ENCODE data around the gene PIN1. TPM values are rescaled to one million over a fixed set of nuclear protein-coding genes. Genes with fewer than 3 reads are reported as not detected.

Gene PIN1
- total and polyA plus RNA-seq, 10 of the 15 experiments (the other 5 are each of a cell fraction or from before 2014, with no cell fraction given) = 2.4 to 209 (median 71.5) TPM

DNA sequence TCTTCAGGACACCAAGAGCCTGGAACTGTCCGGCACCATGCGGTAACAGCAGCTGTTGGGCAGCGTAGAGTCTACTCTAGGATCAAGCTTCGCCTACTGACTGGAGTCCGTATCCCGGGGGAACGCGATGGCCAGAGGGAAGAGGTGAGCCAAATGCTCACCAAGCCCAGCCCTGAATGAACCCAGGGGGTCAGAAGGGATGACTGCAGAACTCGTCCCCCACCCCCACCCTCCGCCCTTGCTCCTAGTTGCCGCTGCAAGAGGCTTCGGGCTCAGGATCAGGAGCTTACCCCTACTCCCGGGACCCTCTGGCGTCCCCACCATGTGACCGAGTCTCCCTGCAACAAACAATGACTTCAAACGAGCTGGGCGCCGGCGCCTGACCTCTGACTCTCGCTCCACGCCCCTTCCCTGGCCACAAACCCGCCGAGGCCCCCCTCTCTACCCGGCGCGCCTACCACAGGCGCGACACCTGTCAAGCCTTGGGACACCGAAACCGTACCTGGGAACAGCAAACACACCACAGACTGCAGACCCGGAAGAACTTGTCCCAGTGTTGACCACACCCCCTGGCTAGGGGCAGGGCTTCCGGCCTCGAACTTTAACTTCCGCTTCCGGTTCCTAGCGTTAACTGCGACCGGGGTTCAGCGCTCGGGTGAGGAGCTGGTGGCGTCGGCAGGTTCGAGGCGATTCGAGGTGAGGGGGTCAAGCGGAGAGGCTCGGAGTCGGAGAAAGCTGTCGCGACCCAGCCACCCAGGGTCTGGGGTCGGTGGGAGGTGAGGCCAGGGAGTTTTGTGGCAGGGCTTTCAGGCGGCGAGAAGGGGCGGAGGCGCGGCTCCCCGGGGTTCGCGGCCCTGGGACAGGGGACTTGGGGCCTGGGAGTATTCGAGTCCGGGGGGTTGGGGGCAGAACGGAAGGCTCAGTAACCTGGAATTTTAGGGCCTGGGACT is 7.6 kb upstream of the PIN1 start, which contains the start of gene UBL5 (continued):
- TF ChIP-seq, protein P1, sequence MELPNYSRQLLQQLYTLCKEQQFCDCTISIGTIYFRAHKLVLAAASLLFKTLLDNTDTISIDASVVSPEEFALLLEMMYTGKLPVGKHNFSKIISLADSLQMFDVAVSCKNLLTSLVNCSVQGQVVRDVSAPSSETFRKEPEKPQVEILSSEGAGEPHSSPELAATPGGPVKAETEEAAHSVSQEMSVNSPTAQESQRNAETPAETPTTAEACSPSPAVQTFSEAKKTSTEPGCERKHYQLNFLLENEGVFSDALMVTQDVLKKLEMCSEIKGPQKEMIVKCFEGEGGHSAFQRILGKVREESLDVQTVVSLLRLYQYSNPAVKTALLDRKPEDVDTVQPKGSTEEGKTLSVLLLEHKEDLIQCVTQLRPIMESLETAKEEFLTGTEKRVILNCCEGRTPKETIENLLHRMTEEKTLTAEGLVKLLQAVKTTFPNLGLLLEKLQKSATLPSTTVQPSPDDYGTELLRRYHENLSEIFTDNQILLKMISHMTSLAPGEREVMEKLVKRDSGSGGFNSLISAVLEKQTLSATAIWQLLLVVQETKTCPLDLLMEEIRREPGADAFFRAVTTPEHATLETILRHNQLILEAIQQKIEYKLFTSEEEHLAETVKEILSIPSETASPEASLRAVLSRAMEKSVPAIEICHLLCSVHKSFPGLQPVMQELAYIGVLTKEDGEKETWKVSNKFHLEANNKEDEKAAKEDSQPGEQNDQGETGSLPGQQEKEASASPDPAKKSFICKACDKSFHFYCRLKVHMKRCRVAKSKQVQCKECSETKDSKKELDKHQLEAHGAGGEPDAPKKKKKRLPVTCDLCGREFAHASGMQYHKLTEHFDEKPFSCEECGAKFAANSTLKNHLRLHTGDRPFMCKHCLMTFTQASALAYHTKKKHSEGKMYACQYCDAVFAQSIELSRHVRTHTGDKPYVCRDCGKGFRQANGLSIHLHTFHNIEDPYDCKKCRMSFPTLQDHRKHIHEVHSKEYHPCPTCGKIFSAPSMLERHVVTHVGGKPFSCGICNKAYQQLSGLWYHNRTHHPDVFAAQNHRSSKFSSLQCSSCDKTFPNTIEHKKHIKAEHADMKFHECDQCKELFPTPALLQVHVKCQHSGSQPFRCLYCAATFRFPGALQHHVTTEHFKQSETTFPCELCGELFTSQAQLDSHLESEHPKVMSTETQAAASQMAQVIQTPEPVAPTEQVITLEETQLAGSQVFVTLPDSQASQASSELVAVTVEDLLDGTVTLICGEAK (IDR thresholded peaks at IDR 0.05; ENCODE audit: borderline replicate concordance) = peak; percentile 98
- peak; percentile 44 for TF ChIP-seq KLF5 (IDR thresholded peaks at IDR 0.05; ENCODE audit: partially characterized antibody)
- TF ChIP-seq, protein P2, sequence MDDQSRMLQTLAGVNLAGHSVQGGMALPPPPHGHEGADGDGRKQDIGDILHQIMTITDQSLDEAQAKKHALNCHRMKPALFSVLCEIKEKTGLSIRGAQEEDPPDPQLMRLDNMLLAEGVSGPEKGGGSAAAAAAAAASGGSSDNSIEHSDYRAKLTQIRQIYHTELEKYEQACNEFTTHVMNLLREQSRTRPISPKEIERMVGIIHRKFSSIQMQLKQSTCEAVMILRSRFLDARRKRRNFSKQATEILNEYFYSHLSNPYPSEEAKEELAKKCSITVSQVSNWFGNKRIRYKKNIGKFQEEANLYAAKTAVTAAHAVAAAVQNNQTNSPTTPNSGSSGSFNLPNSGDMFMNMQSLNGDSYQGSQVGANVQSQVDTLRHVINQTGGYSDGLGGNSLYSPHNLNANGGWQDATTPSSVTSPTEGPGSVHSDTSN (IDR thresholded peaks at IDR 0.05; ENCODE audit: insufficient replicate concordance, low read depth, low read length) = no peak
- TF ChIP-seq ASH2L (IDR thresholded peaks at IDR 0.05; ENCODE audit: borderline replicate concordance, low read depth) = no peak
- TF ChIP-seq TCF12 (IDR thresholded peaks at IDR 0.05; ENCODE audit: low read depth, low read length) = peak; percentile 56; the same call in 1 of the 2 replicates
- TF ChIP-seq, protein P3, sequence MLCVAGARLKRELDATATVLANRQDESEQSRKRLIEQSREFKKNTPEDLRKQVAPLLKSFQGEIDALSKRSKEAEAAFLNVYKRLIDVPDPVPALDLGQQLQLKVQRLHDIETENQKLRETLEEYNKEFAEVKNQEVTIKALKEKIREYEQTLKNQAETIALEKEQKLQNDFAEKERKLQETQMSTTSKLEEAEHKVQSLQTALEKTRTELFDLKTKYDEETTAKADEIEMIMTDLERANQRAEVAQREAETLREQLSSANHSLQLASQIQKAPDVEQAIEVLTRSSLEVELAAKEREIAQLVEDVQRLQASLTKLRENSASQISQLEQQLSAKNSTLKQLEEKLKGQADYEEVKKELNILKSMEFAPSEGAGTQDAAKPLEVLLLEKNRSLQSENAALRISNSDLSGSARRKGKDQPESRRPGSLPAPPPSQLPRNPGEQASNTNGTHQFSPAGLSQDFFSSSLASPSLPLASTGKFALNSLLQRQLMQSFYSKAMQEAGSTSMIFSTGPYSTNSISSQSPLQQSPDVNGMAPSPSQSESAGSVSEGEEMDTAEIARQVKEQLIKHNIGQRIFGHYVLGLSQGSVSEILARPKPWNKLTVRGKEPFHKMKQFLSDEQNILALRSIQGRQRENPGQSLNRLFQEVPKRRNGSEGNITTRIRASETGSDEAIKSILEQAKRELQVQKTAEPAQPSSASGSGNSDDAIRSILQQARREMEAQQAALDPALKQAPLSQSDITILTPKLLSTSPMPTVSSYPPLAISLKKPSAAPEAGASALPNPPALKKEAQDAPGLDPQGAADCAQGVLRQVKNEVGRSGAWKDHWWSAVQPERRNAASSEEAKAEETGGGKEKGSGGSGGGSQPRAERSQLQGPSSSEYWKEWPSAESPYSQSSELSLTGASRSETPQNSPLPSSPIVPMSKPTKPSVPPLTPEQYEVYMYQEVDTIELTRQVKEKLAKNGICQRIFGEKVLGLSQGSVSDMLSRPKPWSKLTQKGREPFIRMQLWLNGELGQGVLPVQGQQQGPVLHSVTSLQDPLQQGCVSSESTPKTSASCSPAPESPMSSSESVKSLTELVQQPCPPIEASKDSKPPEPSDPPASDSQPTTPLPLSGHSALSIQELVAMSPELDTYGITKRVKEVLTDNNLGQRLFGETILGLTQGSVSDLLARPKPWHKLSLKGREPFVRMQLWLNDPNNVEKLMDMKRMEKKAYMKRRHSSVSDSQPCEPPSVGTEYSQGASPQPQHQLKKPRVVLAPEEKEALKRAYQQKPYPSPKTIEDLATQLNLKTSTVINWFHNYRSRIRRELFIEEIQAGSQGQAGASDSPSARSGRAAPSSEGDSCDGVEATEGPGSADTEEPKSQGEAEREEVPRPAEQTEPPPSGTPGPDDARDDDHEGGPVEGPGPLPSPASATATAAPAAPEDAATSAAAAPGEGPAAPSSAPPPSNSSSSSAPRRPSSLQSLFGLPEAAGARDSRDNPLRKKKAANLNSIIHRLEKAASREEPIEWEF (IDR thresholded peaks at IDR 0.05; ENCODE audit: insufficient replicate concordance, low read depth, low read length) = no peak
- no peak for TF ChIP-seq HDAC2 (IDR thresholded peaks at IDR 0.05)
- TF ChIP-seq EZH2 (IDR thresholded peaks at IDR 0.05; ENCODE audit: borderline replicate concordance, control insufficient read depth, low read depth, low read length) = no peak
- TF ChIP-seq, protein P4, sequence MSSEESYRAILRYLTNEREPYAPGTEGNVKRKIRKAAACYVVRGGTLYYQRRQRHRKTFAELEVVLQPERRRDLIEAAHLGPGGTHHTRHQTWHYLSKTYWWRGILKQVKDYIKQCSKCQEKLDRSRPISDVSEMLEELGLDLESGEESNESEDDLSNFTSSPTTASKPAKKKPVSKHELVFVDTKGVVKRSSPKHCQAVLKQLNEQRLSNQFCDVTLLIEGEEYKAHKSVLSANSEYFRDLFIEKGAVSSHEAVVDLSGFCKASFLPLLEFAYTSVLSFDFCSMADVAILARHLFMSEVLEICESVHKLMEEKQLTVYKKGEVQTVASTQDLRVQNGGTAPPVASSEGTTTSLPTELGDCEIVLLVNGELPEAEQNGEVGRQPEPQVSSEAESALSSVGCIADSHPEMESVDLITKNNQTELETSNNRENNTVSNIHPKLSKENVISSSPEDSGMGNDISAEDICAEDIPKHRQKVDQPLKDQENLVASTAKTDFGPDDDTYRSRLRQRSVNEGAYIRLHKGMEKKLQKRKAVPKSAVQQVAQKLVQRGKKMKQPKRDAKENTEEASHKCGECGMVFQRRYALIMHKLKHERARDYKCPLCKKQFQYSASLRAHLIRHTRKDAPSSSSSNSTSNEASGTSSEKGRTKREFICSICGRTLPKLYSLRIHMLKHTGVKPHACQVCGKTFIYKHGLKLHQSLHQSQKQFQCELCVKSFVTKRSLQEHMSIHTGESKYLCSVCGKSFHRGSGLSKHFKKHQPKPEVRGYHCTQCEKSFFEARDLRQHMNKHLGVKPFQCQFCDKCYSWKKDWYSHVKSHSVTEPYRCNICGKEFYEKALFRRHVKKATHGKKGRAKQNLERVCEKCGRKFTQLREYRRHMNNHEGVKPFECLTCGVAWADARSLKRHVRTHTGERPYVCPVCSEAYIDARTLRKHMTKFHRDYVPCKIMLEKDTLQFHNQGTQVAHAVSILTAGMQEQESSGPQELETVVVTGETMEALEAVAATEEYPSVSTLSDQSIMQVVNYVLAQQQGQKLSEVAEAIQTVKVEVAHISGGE (CRISPR knock-in tag; IDR thresholded peaks at IDR 0.05) = no peak; the same call in 1 of the 2 replicates
- TF ChIP-seq HDGF (IDR thresholded peaks at IDR 0.05) = 0 out of 2 replicates have a peak, but pooled peaks have one; percentile 53
- no peak for TF ChIP-seq ZNF274 (IDR thresholded peaks at IDR 0.05; ENCODE audit: insufficient read depth, insufficient read length)
- TF ChIP-seq EGR1 (IDR thresholded peaks at IDR 0.05; ENCODE audit: borderline replicate concordance in 1 of 2, low read depth in 2 of 2, low read length in 2 of 2) = peak in 1 of 2 experiments; percentile 55; a peak in 1 of 3 replicates
